Prostate gland (tissue), 2 donors: Measurements from ENCODE around the gene RBM47.

ENCODE experiments used
- CTCF ChIP-seq, 4 experiments: fragments of 200-600 bp in 2 of 4; fragments of 450-650 bp in 2 of 4; sonication (generic) in 2 of 4; IDR thresholded peaks; 1 replicate in 3 of 4; 2 replicates in 1 of 4; pipeline ENCODE4 v1.5.1; 2016 to 2019; ENCODE audit warnings: antibody characterized with exemption in 4 of 4, mild to moderate bottlenecking in 2 of 4, moderate library complexity in 2 of 4
- POLR2A ChIP-seq: fragments of 450-650 bp; IDR thresholded peaks from one replicate; pipeline ENCODE4 v1.6.1; 2016; ENCODE audit warnings: antibody characterized with exemption, mild to moderate bottlenecking

- TF ChIP-seq POLR2A (no peak), CTCF (IDR thresholded peaks at IDR 0.05) (no peak)
These were observed 53.8 kb downstream of the RBM47 start for GRCh38 chr4:40575846-40576245.
